ENCODE measurements around the gene ACTRT2.

ACTRT2 gene

DNA sequence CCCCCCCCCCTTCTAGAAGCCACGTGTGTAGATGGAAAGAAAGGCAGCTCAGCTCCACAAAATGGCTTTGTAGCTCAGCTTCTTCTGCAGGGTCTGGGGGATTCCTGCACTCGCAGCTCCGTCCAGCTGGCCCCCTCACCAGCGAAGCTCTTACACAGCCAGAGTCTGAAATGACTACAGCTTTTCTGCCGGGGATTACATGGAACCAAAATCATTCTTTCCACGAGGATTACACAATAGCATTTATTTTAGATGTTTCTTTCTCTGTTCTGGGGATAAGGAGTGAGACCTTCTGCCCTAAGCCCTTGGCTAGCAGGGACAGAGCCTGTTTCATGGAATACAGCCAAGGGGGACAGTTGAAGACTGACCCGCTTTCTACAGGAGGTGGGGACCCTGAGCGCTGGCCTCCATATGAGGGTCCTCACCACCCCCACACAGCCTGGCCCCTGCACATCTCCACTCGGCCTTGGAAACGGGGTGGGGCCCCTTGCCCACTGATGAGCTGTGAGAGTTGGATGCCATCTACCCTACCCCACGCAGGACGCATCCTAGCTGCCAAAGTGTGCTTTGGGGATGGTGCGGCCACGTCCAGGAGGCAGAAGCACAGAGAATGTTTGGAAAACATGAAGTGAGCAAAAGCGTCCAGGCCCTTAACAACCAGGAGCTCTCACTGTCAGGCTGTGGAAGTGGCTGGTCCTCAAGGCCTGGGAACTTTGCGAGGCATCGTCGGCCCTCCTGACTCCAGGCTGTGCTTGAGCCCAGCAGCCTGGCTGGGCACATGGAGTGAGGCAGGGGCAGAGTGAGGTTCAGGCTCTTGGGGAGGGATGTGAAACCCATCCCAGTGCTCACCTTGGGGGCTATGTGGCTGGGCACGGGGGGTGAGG lies 14.5 kb downstream of the ACTRT2 start:
- H3K27ac ChIP-seq, result no peak overlapping the region
- H3K27me3 ChIP-seq, result peaks cover 3% of the 10 kb centered on the region
- no peaks in the 10 kb centered on the region for H3K9me3 ChIP-seq

DNA sequence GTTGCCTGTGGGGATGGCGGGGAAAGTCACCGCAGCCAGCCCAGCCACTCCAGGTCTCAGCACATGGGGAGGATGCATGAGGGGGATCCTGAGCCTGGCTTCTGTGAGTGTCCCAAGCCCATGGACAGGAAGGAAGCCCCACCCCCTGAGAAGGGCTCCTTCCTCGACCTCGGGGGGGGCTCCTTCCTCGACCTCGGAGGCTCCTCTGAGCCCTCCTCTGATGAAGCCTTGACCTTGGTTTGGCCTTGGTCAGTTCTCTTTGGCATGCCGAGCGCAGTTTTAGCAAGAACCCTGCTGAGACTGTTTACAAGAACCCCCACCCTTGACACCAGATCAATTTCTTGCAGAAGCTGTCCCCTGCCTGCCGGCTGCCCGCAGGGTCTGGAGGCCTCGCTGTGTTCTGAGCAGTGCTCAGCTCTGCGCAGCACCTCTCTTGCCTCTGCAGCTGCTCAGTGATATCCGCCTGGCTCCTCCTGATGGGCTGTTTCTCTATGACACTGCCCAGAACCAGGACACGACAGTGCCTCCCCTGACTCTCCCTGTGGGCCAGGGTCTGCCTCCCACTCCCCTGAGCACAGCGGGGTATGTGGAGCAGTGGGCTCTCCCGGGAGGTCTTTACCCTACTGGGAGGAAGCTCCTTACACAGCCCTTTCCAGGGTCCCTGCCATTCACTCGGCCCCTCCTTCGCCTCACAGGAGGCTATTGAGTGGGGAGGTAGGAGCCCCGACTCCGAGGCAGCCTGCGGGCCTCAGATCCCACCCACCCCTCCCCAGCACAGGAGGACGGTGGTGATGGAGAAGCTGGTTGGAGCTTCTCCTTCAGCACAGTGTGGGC lies 15.4 kb downstream of the ACTRT2 start:
- Histone ChIP-seq H3K36me3 (no peaks in the 10 kb centered on the region), H3K27ac (no peak overlapping the region), H3K27me3 (peaks cover 6% of the 10 kb centered on the region), H3K9me3 (no peaks in the 10 kb centered on the region), H3K4me3 (ENCODE audit: low read depth in 1 of 2, low read length in 1 of 2) (no peak overlapping the region), H3K4me1 (ENCODE audit: control insufficient read depth in 1 of 2, insufficient read depth in 1 of 2, low read depth in 1 of 2, low read length in 1 of 2) (no peaks in the 10 kb centered on the region)
- TF ChIP-seq, protein P1, sequence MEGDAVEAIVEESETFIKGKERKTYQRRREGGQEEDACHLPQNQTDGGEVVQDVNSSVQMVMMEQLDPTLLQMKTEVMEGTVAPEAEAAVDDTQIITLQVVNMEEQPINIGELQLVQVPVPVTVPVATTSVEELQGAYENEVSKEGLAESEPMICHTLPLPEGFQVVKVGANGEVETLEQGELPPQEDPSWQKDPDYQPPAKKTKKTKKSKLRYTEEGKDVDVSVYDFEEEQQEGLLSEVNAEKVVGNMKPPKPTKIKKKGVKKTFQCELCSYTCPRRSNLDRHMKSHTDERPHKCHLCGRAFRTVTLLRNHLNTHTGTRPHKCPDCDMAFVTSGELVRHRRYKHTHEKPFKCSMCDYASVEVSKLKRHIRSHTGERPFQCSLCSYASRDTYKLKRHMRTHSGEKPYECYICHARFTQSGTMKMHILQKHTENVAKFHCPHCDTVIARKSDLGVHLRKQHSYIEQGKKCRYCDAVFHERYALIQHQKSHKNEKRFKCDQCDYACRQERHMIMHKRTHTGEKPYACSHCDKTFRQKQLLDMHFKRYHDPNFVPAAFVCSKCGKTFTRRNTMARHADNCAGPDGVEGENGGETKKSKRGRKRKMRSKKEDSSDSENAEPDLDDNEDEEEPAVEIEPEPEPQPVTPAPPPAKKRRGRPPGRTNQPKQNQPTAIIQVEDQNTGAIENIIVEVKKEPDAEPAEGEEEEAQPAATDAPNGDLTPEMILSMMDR (IDR thresholded peaks at IDR 0.05), result no peak

More for the DNA sequence above, 14.5 kb downstream of the ACTRT2 start:
- no peaks in the 10 kb centered on the region for H3K36me3 ChIP-seq
- H3K4me1 ChIP-seq (ENCODE audit: control insufficient read depth in 1 of 2, insufficient read depth in 1 of 2, low read depth in 1 of 2, low read length in 1 of 2), result no peaks in the 10 kb centered on the region
- TF ChIP-seq, protein P1 (IDR thresholded peaks at IDR 0.05), result no peak
- no peak overlapping the region for H3K4me3 ChIP-seq (ENCODE audit: low read depth in 1 of 2, low read length in 1 of 2)

DNA sequence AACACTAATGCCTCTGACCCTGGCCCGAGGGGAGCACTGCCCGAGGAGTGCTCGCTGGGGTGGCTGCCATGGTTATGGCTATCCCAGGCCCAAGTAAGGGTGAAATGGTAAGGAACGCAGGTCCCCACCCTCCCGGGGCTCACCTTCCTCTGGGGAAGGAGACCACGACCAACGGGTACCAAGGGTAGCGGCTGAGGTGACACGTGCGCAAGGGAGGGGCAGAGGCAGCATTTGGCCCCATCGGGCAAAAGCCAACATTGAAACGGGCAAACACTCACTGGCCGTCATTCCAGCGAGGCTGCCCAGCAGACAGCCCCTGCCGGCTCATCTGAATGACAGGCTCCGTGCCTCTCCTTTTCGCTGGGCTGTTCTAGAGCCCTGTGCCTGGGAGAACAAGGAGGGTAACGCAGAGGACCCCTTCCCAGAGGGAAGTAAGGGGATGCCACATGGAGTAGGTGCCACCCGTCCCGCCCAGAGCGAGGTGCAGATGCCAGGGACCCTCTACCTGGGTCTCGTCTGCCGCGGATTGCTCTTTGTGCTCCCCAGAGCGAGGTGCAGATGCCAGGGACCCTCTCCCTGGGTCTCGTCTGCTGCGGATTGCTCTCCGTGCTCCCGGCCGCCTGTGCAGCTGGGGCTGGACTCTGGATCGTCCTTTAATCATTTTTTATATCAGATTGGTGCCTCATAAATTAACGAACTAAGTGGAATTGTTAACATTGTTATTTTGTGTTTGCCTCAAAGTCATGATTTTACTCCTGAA lies 16.2 kb downstream of the ACTRT2 start:
- Histone ChIP-seq H3K36me3 (no peaks in the 10 kb centered on the region), H3K4me3 (ENCODE audit: low read depth in 1 of 2, low read length in 1 of 2) (no peak overlapping the region), H3K9me3 (no peaks in the 10 kb centered on the region), H3K4me1 (ENCODE audit: control insufficient read depth in 1 of 2, insufficient read depth in 1 of 2, low read depth in 1 of 2, low read length in 1 of 2) (no peaks in the 10 kb centered on the region), H3K27me3 (peaks cover 6% of the 10 kb centered on the region), H3K27ac (no peak overlapping the region)
- TF ChIP-seq, protein P1 (IDR thresholded peaks at IDR 0.05), result no peak

DNA sequence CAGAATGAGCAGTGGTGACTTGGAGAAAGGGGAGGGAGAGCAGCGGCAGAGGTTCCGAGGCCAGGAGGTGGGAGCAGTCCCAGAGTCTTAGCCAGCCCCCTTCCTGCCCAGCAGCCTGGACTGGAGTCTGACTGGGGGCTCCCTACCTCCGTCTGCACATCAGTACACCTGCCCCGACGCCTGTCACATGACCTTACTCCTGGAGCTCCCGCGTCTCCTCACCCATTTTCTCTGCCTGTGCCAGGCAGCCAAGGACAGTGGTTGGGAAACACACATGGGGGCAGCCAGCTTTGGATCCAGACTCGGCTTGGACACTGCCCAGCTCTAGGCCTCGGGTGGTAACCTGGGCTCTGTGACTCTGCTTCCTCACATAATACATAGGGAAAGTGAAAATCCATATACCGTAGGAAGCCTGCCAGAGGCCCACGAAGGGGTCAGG lies 16.9 kb downstream of the ACTRT2 start:
- Histone ChIP-seq H3K27me3 (peaks cover 6% of the 10 kb centered on the region), H3K4me3 (ENCODE audit: low read depth in 1 of 2, low read length in 1 of 2) (no peak overlapping the region), H3K27ac (no peak overlapping the region), H3K4me1 (ENCODE audit: control insufficient read depth in 1 of 2, insufficient read depth in 1 of 2, low read depth in 1 of 2, low read length in 1 of 2) (no peaks in the 10 kb centered on the region), H3K36me3 (no peaks in the 10 kb centered on the region), H3K9me3 (no peaks in the 10 kb centered on the region)
- TF ChIP-seq, protein P1 (IDR thresholded peaks at IDR 0.05), result no peak

DNA sequence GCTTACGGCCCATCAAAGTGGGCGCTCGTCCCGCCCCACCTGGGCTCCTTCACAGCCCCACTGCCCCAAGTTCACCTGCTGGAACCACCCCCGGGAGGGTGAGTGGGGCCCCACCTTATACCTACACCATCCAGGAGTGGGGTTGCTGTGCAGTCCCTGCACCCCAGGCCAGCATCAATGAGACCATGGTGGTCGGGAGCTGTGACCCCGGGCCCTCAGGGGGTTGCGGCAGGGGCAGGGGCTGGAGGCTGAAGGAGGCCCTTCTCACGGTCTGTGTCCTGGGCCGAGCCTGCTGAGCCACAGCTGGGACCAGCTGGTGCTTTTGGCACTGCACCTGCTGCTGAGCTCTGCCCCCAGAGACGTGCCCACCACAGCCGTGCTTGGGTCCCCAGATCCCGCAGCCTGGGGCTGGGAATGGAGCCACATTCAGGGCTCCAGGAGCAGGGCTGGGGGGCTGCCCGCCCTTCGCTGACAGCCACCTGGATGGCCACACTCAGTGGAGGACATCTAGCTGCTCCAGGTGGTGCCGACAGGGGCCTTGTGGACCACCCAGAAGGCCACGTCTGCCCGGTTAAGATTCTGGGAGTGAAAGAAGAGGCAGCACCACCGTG lies 17.4 kb downstream of the ACTRT2 start:
- H3K36me3 ChIP-seq, result no peaks in the 10 kb centered on the region
- H3K9me3 ChIP-seq, result no peaks in the 10 kb centered on the region
- TF ChIP-seq, protein P1 (IDR thresholded peaks at IDR 0.05), result no peak
- H3K27me3 ChIP-seq, result peaks cover 6% of the 10 kb centered on the region
- no peak overlapping the region for H3K4me3 ChIP-seq (ENCODE audit: low read depth in 1 of 2, low read length in 1 of 2)
- no peak overlapping the region for H3K27ac ChIP-seq
- no peaks in the 10 kb centered on the region for H3K4me1 ChIP-seq (ENCODE audit: control insufficient read depth in 1 of 2, insufficient read depth in 1 of 2, low read depth in 1 of 2, low read length in 1 of 2)

All from neutrophil (primary cell).